ENCODE results near the gene TREML4.

- no peak for TF ChIP-seq POLR2A (IDR thresholded peaks at IDR 0.05; ENCODE audit: low read length)
- TF ChIP-seq GATA1 (IDR thresholded peaks at IDR 0.05; ENCODE audit: low read depth, low read length) = no peak
Observed at GRCh38 chr6:41197234-41197633, 30.9 kb upstream of the TREML4 start.
